Measurements from ENCODE around the gene CD68.
A peak's percentile ranks its signal among the peaks of the same experiment; 100 is the strongest.

CD68 gene

GRCh38 chr17:7560172-7561027, 19.0 kb upstream of the CD68 start:
- H3K4me3 ChIP-seq (replicated peaks; ENCODE audit: low read depth, low read length), result peak overlapping the region; percentile 81
- peak; percentile 79 for TF ChIP-seq CTCF (IDR thresholded peaks at IDR 0.05; ENCODE audit: low read length, missing control alignments)
- DNase-seq (ENCODE audit: low read depth), result peak; percentile 65

GRCh38 chr17:7561028-7561575, 18.3 kb upstream of the CD68 start:
- peak; percentile 83 for DNase-seq (ENCODE audit: low read depth)
- peak overlapping the region; percentile 81 for H3K4me3 ChIP-seq (replicated peaks; ENCODE audit: low read depth, low read length)

GRCh38 chr17:7561589-7562207, 17.7 kb upstream of the CD68 start, which contains the start of gene SENP3:
Gene SENP3, plus strand, starts transcription at chr17:7561919. Its CDS starts 1,158 bp downstream, at chr17:7563077.
- peak; percentile 92 for DNase-seq (ENCODE audit: low read depth)
- peak within 1 kb of the TSS; percentile 81 for H3K4me3 ChIP-seq (replicated peaks; ENCODE audit: low read depth, low read length)
- no peak for TF ChIP-seq CTCF (IDR thresholded peaks at IDR 0.05; ENCODE audit: low read length, missing control alignments)

More at GRCh38 chr17:7561028-7561575, 18.3 kb upstream of the CD68 start:
- TF ChIP-seq CTCF (IDR thresholded peaks at IDR 0.05; ENCODE audit: low read length, missing control alignments), result peak; percentile 74

- peak overlapping the region; percentile 81 for H3K4me3 ChIP-seq (replicated peaks; ENCODE audit: low read depth, low read length)
- DNase-seq (ENCODE audit: low read depth), result no peak
- TF ChIP-seq CTCF (IDR thresholded peaks at IDR 0.05; ENCODE audit: low read length, missing control alignments), result no peak
These were observed 17.2 kb upstream of the CD68 start for GRCh38 chr17:7562208-7562605.

GRCh38 chr17:7563115-7563869, 16.1 kb upstream of the CD68 start:
- TF ChIP-seq CTCF (IDR thresholded peaks at IDR 0.05; ENCODE audit: low read length, missing control alignments), result no peak
- no peak for DNase-seq (ENCODE audit: low read depth)
- peak overlapping the region; percentile 81 for H3K4me3 ChIP-seq (replicated peaks; ENCODE audit: low read depth, low read length)

- TF ChIP-seq CTCF (IDR thresholded peaks at IDR 0.05; ENCODE audit: low read length, missing control alignments), result no peak
- DNase-seq (ENCODE audit: low read depth), result no peak
- no peak overlapping the region for H3K4me3 ChIP-seq (replicated peaks; ENCODE audit: low read depth, low read length)
These were observed 9.9 kb upstream of the CD68 start for GRCh38 chr17:7569571-7569970.
